Astrocyte of the spinal cord (primary cell): Measurements from ENCODE around the gene DYRK1A.
A peak's percentile ranks its signal among the peaks of the same experiment; 100 is the strongest.

Source experiments
- DNase-seq: peaks from one replicate; pipeline ENCODE4 v3.0.0; 2011; ENCODE audit warnings: low read depth, low spot score
- H3K4me3 ChIP-seq: 2 replicates; pipeline ENCODE4 v1.5.1; 2011; ENCODE audit warnings: low read depth, mild to moderate bottlenecking, low read length, moderate library complexity
- CTCF ChIP-seq: IDR thresholded peaks from 2 replicates; pipeline ENCODE4 v1.5.1; 2012; ENCODE audit warnings: low read depth, mild to moderate bottlenecking, low read length, inconsistent platforms
- in situ Hi-C: cut with HindIII; loops from 2 replicates; pipeline ENCODE4 v1.10.0; 2017; ENCODE audit warnings: low sequenced_read_pairs

Gene DYRK1A

GRCh38 chr21:37562920-37563640 lies 196.5 kb downstream of the DYRK1A start:
- no peak for DNase-seq
- TF ChIP-seq CTCF = no peak
- in situ Hi-C loops = no loop called here
- peak overlapping the region; percentile 60 for H3K4me3 ChIP-seq

- peak overlapping the region; percentile 60 for H3K4me3 ChIP-seq
- peak; percentile 49 for TF ChIP-seq CTCF
- peak; percentile 95 for DNase-seq
- in situ Hi-C loops = no loop called here
Observed at GRCh38 chr21:37563641-37564340, 197.2 kb downstream of the DYRK1A start.

- in situ Hi-C loops = no loop called here
- H3K4me3 ChIP-seq = peak overlapping the region; percentile 60
- peak; percentile 99 for DNase-seq
- no peak for TF ChIP-seq CTCF
Observed at GRCh38 chr21:37564341-37564923, 197.9 kb downstream of the DYRK1A start.

GRCh38 chr21:37564924-37565529 lies 198.5 kb downstream of the DYRK1A start:
- no peak for TF ChIP-seq CTCF
- H3K4me3 ChIP-seq = peak overlapping the region; percentile 16
- DNase-seq = peak; percentile 24
- in situ Hi-C loops = no loop called here

GRCh38 chr21:37565530-37566223 lies 199.1 kb downstream of the DYRK1A start:
- TF ChIP-seq CTCF = no peak
- in situ Hi-C loops = no loop called here
- peak; percentile 46 for DNase-seq
- H3K4me3 ChIP-seq = no peak overlapping the region
